Activated CD8-positive, alpha-beta memory T cell treated with anti-CD3 and anti-CD28 coated beads for 48 hours (primary cell): Measurements from ENCODE around the gene JMJD7.
A peak's percentile ranks its signal among the peaks of the same experiment; 100 is the strongest.

Experiments
- DNase-seq, 3 experiments: peaks; one replicate each; pipeline ENCODE4 v3.0.0-alpha.2; 2020; ENCODE audit warnings: low read depth in 2 of 3, low spot score in 2 of 3

JMJD7 gene

GRCh38 chr15:41827880-41828806 is at the start of gene JMJD7:
Gene JMJD7, plus strand, starts transcription at chr15:41828092. Its CDS starts 33 bp downstream, at chr15:41828125.
- DNase-seq, result peak; percentile 81 to 98 (median 96)

GRCh38 chr15:41778521-41778920 is 49.4 kb upstream of the JMJD7 start:
- DNase-seq, result no peak

GRCh38 chr15:41779662-41780157 is 48.2 kb upstream of the JMJD7 start:
- DNase-seq, result no peak

GRCh38 chr15:41780266-41780665 is 47.6 kb upstream of the JMJD7 start:
- no peak for DNase-seq

GRCh38 chr15:41780727-41781126 is 47.2 kb upstream of the JMJD7 start:
- DNase-seq, result no peak

- DNase-seq, result no peak
These were observed 45.3 kb upstream of the JMJD7 start for GRCh38 chr15:41782371-41783282.

- DNase-seq, result no peak
These were observed 44.6 kb upstream of the JMJD7 start for GRCh38 chr15:41783296-41783695.

- no peak for DNase-seq
These were observed 39.6 kb upstream of the JMJD7 start for GRCh38 chr15:41788262-41788661.

- no peak for DNase-seq
These were observed 38.7 kb upstream of the JMJD7 start for GRCh38 chr15:41789236-41789635.

GRCh38 chr15:41789662-41790061 is 38.2 kb upstream of the JMJD7 start:
- no peak for DNase-seq

GRCh38 chr15:41790169-41790568 is 37.7 kb upstream of the JMJD7 start:
- no peak for DNase-seq

- no peak for DNase-seq
These were observed 36.9 kb upstream of the JMJD7 start for GRCh38 chr15:41790756-41791546.

GRCh38 chr15:41791547-41791937 is 36.4 kb upstream of the JMJD7 start:
- no peak for DNase-seq

- no peak for DNase-seq
These were observed 35.8 kb upstream of the JMJD7 start for GRCh38 chr15:41792000-41792637.

GRCh38 chr15:41794081-41794480 is 33.8 kb upstream of the JMJD7 start:
- no peak for DNase-seq

GRCh38 chr15:41795996-41796856 is 31.7 kb upstream of the JMJD7 start:
- DNase-seq, result no peak

- no peak for DNase-seq
These were observed 30.5 kb upstream of the JMJD7 start for GRCh38 chr15:41797201-41797944.

- no peak for DNase-seq
These were observed 29.0 kb upstream of the JMJD7 start for GRCh38 chr15:41798607-41799487.
